RWPE2 (cell line): ENCODE results near the gene CFAP73.

ENCODE experiments used
- ATAC-seq: fragments of 200-7000 bp; cut with Tn5 transposase; 3 replicates; pipeline ENCODE4 v1.9.1; 2021; ENCODE audit warnings: low read depth
- DNase-seq: peaks from one replicate; pipeline ENCODE4 v3.0.0-alpha.2; 2020; ENCODE audit warnings: low spot score
- H3K27ac ChIP-seq: fragments of 450-650 bp; 2 replicates; pipeline ENCODE4 v1.5.1; 2017; ENCODE audit warnings: mild to moderate bottlenecking; ENCODE audit not compliant: poor library complexity, severe bottlenecking
- H3K27me3 ChIP-seq: fragments of 250-450 bp; sonication (Bioruptor Pico); 2 replicates; pipeline ENCODE4 v1.5.1; 2021; ENCODE audit warnings: mild to moderate bottlenecking, moderate library complexity; ENCODE audit not compliant: insufficient read depth, poor library complexity, severe bottlenecking
- H3K36me3 ChIP-seq: fragments of 250-450 bp; sonication (Bioruptor Pico); 2 replicates; pipeline ENCODE4 v1.5.1; 2020; ENCODE audit warnings: low read depth, mild to moderate bottlenecking, moderate library complexity
- H3K4me1 ChIP-seq: fragments of 250-450 bp; sonication (Bioruptor Pico); 2 replicates; pipeline ENCODE4 v1.5.1; 2021; ENCODE audit warnings: mild to moderate bottlenecking, moderate library complexity; ENCODE audit not compliant: insufficient read depth, poor library complexity, severe bottlenecking
- H3K4me3 ChIP-seq: fragments of 250-450 bp; sonication (Bioruptor Pico); 2 replicates; pipeline ENCODE4 v1.5.1; 2021; ENCODE audit warnings: mild to moderate bottlenecking, moderate library complexity; ENCODE audit not compliant: severe bottlenecking
- H3K9me3 ChIP-seq: fragments of 250-450 bp; sonication (Bioruptor Pico); 2 replicates; pipeline ENCODE4 v1.5.1; 2021; ENCODE audit warnings: mild to moderate bottlenecking, moderate library complexity; ENCODE audit not compliant: severe bottlenecking
- CTCF ChIP-seq: fragments of 450-650 bp; IDR thresholded peaks from one replicate; pipeline ENCODE4 v1.5.1; 2017; ENCODE audit warnings: mild to moderate bottlenecking, moderate library complexity; ENCODE audit not compliant: poor library complexity, severe bottlenecking

Gene CFAP73

GRCh38 chr12:113103756-113104450 lies 45.6 kb upstream of the CFAP73 start:
- DNase-seq: no peak
- Histone ChIP-seq H3K4me1 (no peaks in the 10 kb centered on the region), H3K27ac (no peak overlapping the region), H3K4me3 (no peak overlapping the region), H3K27me3 (no peaks in the 10 kb centered on the region), H3K36me3 (no peaks in the 10 kb centered on the region), H3K9me3 (no peaks in the 10 kb centered on the region)
- ATAC-seq: peak; percentile 71
- TF ChIP-seq CTCF: no peak

GRCh38 chr12:113104953-113105510 lies 44.5 kb upstream of the CFAP73 start:
- no peaks in the 10 kb centered on the region for H3K4me1 ChIP-seq
- no peaks in the 10 kb centered on the region for H3K36me3 ChIP-seq
- no peak overlapping the region for H3K27ac ChIP-seq
- TF ChIP-seq CTCF: no peak
- H3K4me3 ChIP-seq: no peak overlapping the region
- no peak for ATAC-seq
- H3K9me3 ChIP-seq: no peaks in the 10 kb centered on the region
- no peaks in the 10 kb centered on the region for H3K27me3 ChIP-seq
- no peak for DNase-seq

GRCh38 chr12:113105606-113106271 lies 43.8 kb upstream of the CFAP73 start:
- H3K36me3 ChIP-seq: no peaks in the 10 kb centered on the region
- no peak overlapping the region for H3K4me3 ChIP-seq
- no peak overlapping the region for H3K27ac ChIP-seq
- ATAC-seq (no peak), DNase-seq (no peak)
- H3K27me3 ChIP-seq: no peaks in the 10 kb centered on the region
- TF ChIP-seq CTCF: no peak
- H3K4me1 ChIP-seq: no peaks in the 10 kb centered on the region
- no peaks in the 10 kb centered on the region for H3K9me3 ChIP-seq

- Histone ChIP-seq H3K36me3 (no peaks in the 10 kb centered on the region), H3K9me3 (no peaks in the 10 kb centered on the region), H3K4me1 (no peaks in the 10 kb centered on the region), H3K27ac (no peak overlapping the region), H3K27me3 (no peaks in the 10 kb centered on the region), H3K4me3 (no peak overlapping the region)
- no peak for ATAC-seq
- TF ChIP-seq CTCF: no peak
- no peak for DNase-seq
Observed at GRCh38 chr12:113106361-113106760, 43.2 kb upstream of the CFAP73 start.

- Histone ChIP-seq H3K4me1 (no peaks in the 10 kb centered on the region), H3K27me3 (no peaks in the 10 kb centered on the region), H3K27ac (no peak overlapping the region), H3K36me3 (no peaks in the 10 kb centered on the region), H3K9me3 (no peaks in the 10 kb centered on the region), H3K4me3 (no peak overlapping the region)
- no peak for TF ChIP-seq CTCF
- ATAC-seq: no peak
- no peak for DNase-seq
Observed at GRCh38 chr12:113108308-113108707, 41.2 kb upstream of the CFAP73 start.
